ENCODE data around the gene SRSF3.
"Not testable (repeated sequence)": the region's sequence is repeated elsewhere in the genome, so short reads cannot be mapped to it uniquely, and the experiment has no call there.

Gene SRSF3

GRCh38 chr6:36603222-36604089, 9.3 kb downstream of the SRSF3 start:
- DNase-seq (ENCODE audit: extremely low spot score) = no peak
- CTCF ChIA-PET = interaction anchor here (1.1 to 2.1 kb wide), 3 partner anchors 12 to 156 kb away, joined by 3 to 8 read pairs (median 3); no protein-coding TSS in a partner anchor
- POLR2A ChIA-PET = interaction anchor here (0.5 kb wide), 1 partner anchor 198 kb away, joined by 6 read pairs; no protein-coding TSS in a partner anchor
- TF ChIP-seq CTCF (IDR thresholded peaks at IDR 0.05; ENCODE audit: control extremely low read depth, extremely low read depth, low read depth, missing control alignments) = no peak

DNA sequence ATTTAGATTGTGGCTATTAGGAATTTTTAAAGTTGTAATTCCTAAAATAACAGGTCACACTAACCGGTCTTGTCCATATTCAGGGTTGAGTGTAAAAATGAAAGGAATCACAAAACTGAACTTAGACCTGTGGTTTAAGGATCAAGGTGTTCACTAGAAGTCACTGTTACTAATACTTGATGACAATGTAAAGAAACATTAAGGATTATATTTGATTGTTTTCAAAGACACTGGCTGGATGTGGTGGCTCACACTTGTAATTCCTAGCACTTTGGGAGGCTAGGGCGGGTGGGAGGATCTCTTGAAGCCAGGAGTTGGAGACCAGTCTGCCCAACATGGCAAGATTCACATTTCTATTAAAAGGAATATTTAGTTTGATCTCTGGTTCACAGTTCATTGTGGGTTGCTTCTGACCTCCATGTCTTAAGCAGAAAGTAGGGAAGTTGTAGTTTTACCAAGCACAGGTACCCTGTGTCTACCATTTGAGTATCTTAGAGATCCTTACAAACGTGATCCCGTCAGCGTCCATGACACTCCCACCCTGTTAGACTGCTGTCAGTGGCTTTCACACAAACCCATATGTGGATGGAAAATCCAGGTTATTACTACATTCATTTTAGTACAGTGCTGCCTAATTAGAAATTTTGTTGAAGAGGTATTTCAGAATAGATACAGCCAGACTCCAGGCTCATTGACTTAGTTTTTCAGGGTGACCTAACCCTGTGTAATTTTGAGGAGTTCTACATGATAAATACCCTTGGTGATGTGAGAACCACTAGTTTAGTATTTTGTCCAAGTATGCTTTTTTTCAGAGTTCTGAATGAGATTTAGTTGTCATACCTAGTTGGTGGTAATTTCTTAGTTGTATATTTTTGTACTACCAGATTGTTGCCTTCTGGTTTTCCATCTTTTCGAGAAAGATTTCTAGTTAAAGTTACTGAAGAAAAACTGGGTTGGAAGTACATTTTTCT, 10.2 kb downstream of the SRSF3 start:
- CTCF ChIA-PET = interaction anchor here (1.1 to 2.1 kb wide), 2 partner anchors 11 to 19 kb away, joined by 3 to 8 read pairs; no protein-coding TSS in a partner anchor
- DNase-seq (ENCODE audit: extremely low spot score) = no peak
- TF ChIP-seq CTCF (IDR thresholded peaks at IDR 0.05; ENCODE audit: control extremely low read depth, extremely low read depth, low read depth, missing control alignments) = no peak
- POLR2A ChIA-PET = no interaction called here

GRCh38 chr6:36605143-36605542, 11.0 kb downstream of the SRSF3 start:
- DNase-seq (ENCODE audit: extremely low spot score) = no peak
- POLR2A ChIA-PET = interaction anchor here (7.7 kb wide), 1 partner anchor 7 kb away, joined by 108 read pairs; no protein-coding TSS in a partner anchor
- CTCF ChIA-PET = no interaction called here
- TF ChIP-seq CTCF (IDR thresholded peaks at IDR 0.05; ENCODE audit: control extremely low read depth, extremely low read depth, low read depth, missing control alignments) = no peak

- TF ChIP-seq CTCF (IDR thresholded peaks at IDR 0.05; ENCODE audit: control extremely low read depth, extremely low read depth, low read depth, missing control alignments) = no peak
- CTCF ChIA-PET = interaction anchor here (1.4 to 2.9 kb wide), 6 partner anchors 8 to 177 kb away, joined by 3 to 15 read pairs (median 5); no protein-coding TSS in a partner anchor
- POLR2A ChIA-PET = interaction anchor here (0.6 to 7.7 kb wide), 5 partner anchors 8 to 878 kb away, joined by 3 to 108 read pairs (median 4); no protein-coding TSS in a partner anchor
- no peak for DNase-seq (ENCODE audit: extremely low spot score)
These were observed 11.6 kb downstream of the SRSF3 start for GRCh38 chr6:36605560-36606391.

DNA sequence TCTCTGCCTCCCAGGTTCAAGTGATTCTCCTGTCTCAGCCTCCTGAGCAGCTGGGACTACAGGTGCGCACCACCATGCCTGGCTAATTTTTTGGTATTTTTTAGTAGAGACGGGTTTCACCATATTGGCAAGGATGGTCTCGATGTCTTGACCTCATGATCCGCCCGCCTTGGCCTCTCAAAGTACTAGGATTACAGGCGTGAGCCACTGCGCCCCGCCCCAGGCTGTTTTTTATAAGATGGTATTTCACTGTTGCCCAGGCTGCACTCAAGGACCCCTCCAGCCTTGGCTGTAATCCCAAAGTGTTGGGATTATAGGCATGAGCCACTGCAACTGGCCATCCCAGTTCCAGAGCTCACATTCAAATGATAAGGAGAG, 13.1 kb downstream of the SRSF3 start:
- DNase-seq (ENCODE audit: extremely low spot score) = not testable (repeated sequence)
- CTCF ChIA-PET = interaction anchor here (1.4 to 2.9 kb wide), 5 partner anchors 8 to 159 kb away, joined by 4 to 15 read pairs (median 6); no protein-coding TSS in a partner anchor
- POLR2A ChIA-PET = interaction anchor here (0.9 to 7.7 kb wide), 4 partner anchors 8 to 73 kb away, joined by 3 to 108 read pairs (median 8); partner anchors contain the start of gene CDKN1A

DNA sequence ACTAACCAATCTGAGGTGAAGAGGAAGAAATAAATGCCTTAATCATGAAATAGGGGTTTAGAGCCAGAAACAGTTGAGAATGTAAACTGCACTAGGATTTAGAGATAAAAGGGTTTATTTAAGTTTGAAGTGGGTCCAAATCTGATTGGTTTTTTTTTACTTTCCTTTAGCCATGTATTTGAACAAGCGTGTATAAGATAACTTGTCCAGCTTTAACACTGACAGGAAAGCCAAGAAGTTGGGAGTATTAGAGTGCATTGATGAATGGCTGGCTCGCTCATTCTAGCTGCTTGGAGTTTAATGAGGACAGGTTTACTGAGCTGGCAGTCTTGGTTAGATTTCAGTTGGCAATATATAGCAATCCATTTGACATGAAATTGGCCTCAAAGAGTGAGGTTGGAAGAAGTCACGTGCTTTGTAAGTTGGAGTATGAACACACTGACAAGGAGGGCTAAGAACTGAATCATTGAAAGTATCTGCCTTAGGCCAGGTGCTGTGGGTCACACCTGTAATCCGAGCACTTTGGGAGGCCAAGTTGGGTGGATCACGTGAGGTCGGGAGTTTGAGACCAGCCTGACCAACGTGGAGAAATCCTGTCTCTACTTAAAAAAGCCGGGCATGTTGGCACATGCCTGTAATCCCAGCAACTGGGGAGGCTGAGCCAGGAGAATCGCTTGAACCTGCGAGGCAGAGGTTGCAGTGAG, 13.7 kb downstream of the SRSF3 start:
- no peak for TF ChIP-seq CTCF (IDR thresholded peaks at IDR 0.05; ENCODE audit: control extremely low read depth, extremely low read depth, low read depth, missing control alignments)
- DNase-seq (ENCODE audit: extremely low spot score) = no peak
- CTCF ChIA-PET = interaction anchor here (0.8 to 2.9 kb wide), 7 partner anchors 10 to 159 kb away, joined by 3 to 15 read pairs (median 4); no protein-coding TSS in a partner anchor
- POLR2A ChIA-PET = interaction anchor here (0.7 to 7.7 kb wide), 5 partner anchors 10 to 81 kb away, joined by 3 to 108 read pairs (median 3); partner anchors contain the start of gene CDKN1A

Measured in GM10248 (cell line).